OCI-LY1 (cell line): ENCODE results near the gene EML6.

Experiments used
- EZH2 ChIP-seq: fragments of 200-600 bp; sonication (generic), shearing (Covaris generic); IDR thresholded peaks from 2 replicates; pipeline ENCODE4 v1.8.0; 2017; ENCODE audit warnings: borderline replicate concordance, mixed run types, mild to moderate bottlenecking, antibody characterized with exemption, low read length, moderate library complexity, mixed read lengths
- TF ChIP-seq, protein P1 (sequence below): fragments of 200-600 bp; sonication (generic), shearing (Covaris generic); IDR thresholded peaks from 2 replicates; pipeline ENCODE4 v1.5.1; 2017; ENCODE audit warnings: mild to moderate bottlenecking, antibody characterized with exemption, low read length, moderate library complexity, mixed read lengths

DNA sequence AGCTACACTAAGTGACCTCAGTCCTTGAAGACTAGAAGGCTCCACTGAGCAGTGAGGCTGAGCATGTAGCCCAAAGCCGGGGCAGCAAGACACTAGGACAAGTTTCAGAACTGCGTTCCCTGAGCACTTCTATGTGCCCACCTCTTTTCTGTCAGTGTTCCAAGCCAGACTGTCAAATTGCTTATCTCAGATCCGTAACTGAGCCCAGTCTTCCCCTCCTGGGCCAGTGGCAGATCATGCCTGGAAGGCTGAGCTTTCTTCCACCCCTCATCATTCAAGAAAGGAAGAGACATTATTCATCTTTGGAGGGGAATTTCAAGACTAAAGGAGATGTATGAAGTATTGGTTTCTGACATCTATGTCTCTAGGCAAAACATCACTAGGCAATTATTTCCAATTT is 49.8 kb downstream of the EML6 start:
- TF ChIP-seq, protein P1, sequence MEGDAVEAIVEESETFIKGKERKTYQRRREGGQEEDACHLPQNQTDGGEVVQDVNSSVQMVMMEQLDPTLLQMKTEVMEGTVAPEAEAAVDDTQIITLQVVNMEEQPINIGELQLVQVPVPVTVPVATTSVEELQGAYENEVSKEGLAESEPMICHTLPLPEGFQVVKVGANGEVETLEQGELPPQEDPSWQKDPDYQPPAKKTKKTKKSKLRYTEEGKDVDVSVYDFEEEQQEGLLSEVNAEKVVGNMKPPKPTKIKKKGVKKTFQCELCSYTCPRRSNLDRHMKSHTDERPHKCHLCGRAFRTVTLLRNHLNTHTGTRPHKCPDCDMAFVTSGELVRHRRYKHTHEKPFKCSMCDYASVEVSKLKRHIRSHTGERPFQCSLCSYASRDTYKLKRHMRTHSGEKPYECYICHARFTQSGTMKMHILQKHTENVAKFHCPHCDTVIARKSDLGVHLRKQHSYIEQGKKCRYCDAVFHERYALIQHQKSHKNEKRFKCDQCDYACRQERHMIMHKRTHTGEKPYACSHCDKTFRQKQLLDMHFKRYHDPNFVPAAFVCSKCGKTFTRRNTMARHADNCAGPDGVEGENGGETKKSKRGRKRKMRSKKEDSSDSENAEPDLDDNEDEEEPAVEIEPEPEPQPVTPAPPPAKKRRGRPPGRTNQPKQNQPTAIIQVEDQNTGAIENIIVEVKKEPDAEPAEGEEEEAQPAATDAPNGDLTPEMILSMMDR = no peak
- TF ChIP-seq EZH2 = no peak
